ENCODE measurements around the gene PLCB1.

The PLCB1 gene

GRCh38 chr20:8663424-8663823 is 531.4 kb downstream of the PLCB1 start:
- DNase-seq (ENCODE audit: low read depth, low spot score) = no peak
- H3K27ac ChIP-seq = no peak overlapping the region

- no peak for DNase-seq (ENCODE audit: low read depth, low spot score)
- H3K27ac ChIP-seq = no peak overlapping the region
Observed at GRCh38 chr20:8664778-8665177, 532.7 kb downstream of the PLCB1 start.

GRCh38 chr20:8667306-8667705 is 535.2 kb downstream of the PLCB1 start:
- no peak overlapping the region for H3K27ac ChIP-seq
- no peak for DNase-seq (ENCODE audit: low read depth, low spot score)

GRCh38 chr20:8670207-8670892 is 538.3 kb downstream of the PLCB1 start:
- no peak overlapping the region for H3K27ac ChIP-seq
- no peak for DNase-seq (ENCODE audit: low read depth, low spot score)

GRCh38 chr20:8670893-8671215 is 538.8 kb downstream of the PLCB1 start:
- no peak for DNase-seq (ENCODE audit: low read depth, low spot score)
- no peak overlapping the region for H3K27ac ChIP-seq

GRCh38 chr20:8671370-8671961 is 539.4 kb downstream of the PLCB1 start:
- no peak for DNase-seq (ENCODE audit: low read depth, low spot score)
- no peak overlapping the region for H3K27ac ChIP-seq

GRCh38 chr20:8673116-8673515 is 541.0 kb downstream of the PLCB1 start:
- no peak overlapping the region for H3K27ac ChIP-seq
- DNase-seq (ENCODE audit: low read depth, low spot score) = no peak

GRCh38 chr20:8675896-8676295 is 543.8 kb downstream of the PLCB1 start:
- no peak overlapping the region for H3K27ac ChIP-seq
- DNase-seq (ENCODE audit: low read depth, low spot score) = no peak

- no peak overlapping the region for H3K27ac ChIP-seq
- no peak for DNase-seq (ENCODE audit: low read depth, low spot score)
Observed at GRCh38 chr20:8678098-8678776, 546.2 kb downstream of the PLCB1 start.

GRCh38 chr20:8689337-8689736 is 557.3 kb downstream of the PLCB1 start:
- DNase-seq (ENCODE audit: low read depth, low spot score) = no peak
- no peak overlapping the region for H3K27ac ChIP-seq

GRCh38 chr20:8690074-8690473 is 558.0 kb downstream of the PLCB1 start:
- DNase-seq (ENCODE audit: low read depth, low spot score) = no peak
- no peak overlapping the region for H3K27ac ChIP-seq

- no peak for DNase-seq (ENCODE audit: low read depth, low spot score)
- H3K27ac ChIP-seq = no peak overlapping the region
Observed at GRCh38 chr20:8693709-8694108, 561.6 kb downstream of the PLCB1 start.

- no peak overlapping the region for H3K27ac ChIP-seq
Observed at GRCh38 chr20:8700756-8701155, 568.7 kb downstream of the PLCB1 start.

GRCh38 chr20:8706961-8707700 is 575.1 kb downstream of the PLCB1 start:
- no peak overlapping the region for H3K27ac ChIP-seq
- DNase-seq (ENCODE audit: low read depth, low spot score) = no peak

More at GRCh38 chr20:8700756-8701155, 568.7 kb downstream of the PLCB1 start:
- DNase-seq (ENCODE audit: low read depth, low spot score) = no peak

GRCh38 chr20:8709627-8710026 is 577.6 kb downstream of the PLCB1 start:
- no peak for DNase-seq (ENCODE audit: low read depth, low spot score)
- no peak overlapping the region for H3K27ac ChIP-seq

GRCh38 chr20:8711501-8711900 is 579.4 kb downstream of the PLCB1 start:
- no peak for DNase-seq (ENCODE audit: low read depth, low spot score)

GRCh38 chr20:8714206-8714605 is 582.1 kb downstream of the PLCB1 start:
- DNase-seq (ENCODE audit: low read depth, low spot score) = no peak
- no peak overlapping the region for H3K27ac ChIP-seq

More at GRCh38 chr20:8711501-8711900, 579.4 kb downstream of the PLCB1 start:
- no peak overlapping the region for H3K27ac ChIP-seq

GRCh38 chr20:8718279-8718678 is 586.2 kb downstream of the PLCB1 start:
- DNase-seq (ENCODE audit: low read depth, low spot score) = no peak
- no peak overlapping the region for H3K27ac ChIP-seq

- no peak overlapping the region for H3K27ac ChIP-seq
- DNase-seq (ENCODE audit: low read depth, low spot score) = no peak
Observed at GRCh38 chr20:8720089-8720488, 588.0 kb downstream of the PLCB1 start.

- no peak for DNase-seq (ENCODE audit: low read depth, low spot score)
- H3K27ac ChIP-seq = no peak overlapping the region
Observed at GRCh38 chr20:8721098-8721497, 589.0 kb downstream of the PLCB1 start.
